ENCODE data around the gene VWA8.

DNA sequence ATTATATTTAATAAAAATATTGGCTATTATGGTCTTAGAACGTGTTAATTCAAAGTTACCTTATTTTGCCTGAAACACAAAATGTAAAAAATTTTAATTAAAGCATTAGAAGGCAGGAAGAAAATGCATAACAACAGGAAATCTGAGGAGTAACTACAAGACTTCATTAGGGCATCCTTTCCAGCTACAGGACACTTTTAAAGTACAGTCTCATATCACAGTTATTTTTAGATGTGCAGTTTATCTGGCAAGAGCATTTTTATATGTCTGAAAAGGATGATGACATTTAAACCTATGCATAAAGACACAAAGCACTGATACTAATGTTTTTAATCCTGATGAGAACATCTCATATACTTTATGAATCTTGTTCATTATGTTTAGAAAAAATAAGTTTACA lies 247.5 kb downstream of the VWA8 start:
- TF ChIP-seq, protein P1, sequence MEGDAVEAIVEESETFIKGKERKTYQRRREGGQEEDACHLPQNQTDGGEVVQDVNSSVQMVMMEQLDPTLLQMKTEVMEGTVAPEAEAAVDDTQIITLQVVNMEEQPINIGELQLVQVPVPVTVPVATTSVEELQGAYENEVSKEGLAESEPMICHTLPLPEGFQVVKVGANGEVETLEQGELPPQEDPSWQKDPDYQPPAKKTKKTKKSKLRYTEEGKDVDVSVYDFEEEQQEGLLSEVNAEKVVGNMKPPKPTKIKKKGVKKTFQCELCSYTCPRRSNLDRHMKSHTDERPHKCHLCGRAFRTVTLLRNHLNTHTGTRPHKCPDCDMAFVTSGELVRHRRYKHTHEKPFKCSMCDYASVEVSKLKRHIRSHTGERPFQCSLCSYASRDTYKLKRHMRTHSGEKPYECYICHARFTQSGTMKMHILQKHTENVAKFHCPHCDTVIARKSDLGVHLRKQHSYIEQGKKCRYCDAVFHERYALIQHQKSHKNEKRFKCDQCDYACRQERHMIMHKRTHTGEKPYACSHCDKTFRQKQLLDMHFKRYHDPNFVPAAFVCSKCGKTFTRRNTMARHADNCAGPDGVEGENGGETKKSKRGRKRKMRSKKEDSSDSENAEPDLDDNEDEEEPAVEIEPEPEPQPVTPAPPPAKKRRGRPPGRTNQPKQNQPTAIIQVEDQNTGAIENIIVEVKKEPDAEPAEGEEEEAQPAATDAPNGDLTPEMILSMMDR (IDR thresholded peaks at IDR 0.05; ENCODE audit: low read length): no peak
- TF ChIP-seq EZH2 (optimal IDR thresholded peaks at IDR 0.05; ENCODE audit: low read depth, low read length): no peak
- no peak for TF ChIP-seq EZH2phosphoT487 (IDR thresholded peaks at IDR 0.05; ENCODE audit: low read length)
